AG10803 (cell line): ENCODE results near the gene GDF11.

Experiments
- DNase-seq: peaks from one replicate; pipeline ENCODE4 v3.0.0; 2010; ENCODE audit warnings: low read depth
- H3K4me3 ChIP-seq: 2 replicates; pipeline ENCODE4 v1.5.1; 2011; ENCODE audit warnings: mild to moderate bottlenecking, low read length, control low read depth
- TF ChIP-seq, protein P1 (sequence below): conservative IDR thresholded peaks from 2 replicates; pipeline ENCODE4 v1.5.1; 2011; ENCODE audit warnings: mild to moderate bottlenecking, low read length, control low read depth, inconsistent platforms

The GDF11 gene

DNA sequence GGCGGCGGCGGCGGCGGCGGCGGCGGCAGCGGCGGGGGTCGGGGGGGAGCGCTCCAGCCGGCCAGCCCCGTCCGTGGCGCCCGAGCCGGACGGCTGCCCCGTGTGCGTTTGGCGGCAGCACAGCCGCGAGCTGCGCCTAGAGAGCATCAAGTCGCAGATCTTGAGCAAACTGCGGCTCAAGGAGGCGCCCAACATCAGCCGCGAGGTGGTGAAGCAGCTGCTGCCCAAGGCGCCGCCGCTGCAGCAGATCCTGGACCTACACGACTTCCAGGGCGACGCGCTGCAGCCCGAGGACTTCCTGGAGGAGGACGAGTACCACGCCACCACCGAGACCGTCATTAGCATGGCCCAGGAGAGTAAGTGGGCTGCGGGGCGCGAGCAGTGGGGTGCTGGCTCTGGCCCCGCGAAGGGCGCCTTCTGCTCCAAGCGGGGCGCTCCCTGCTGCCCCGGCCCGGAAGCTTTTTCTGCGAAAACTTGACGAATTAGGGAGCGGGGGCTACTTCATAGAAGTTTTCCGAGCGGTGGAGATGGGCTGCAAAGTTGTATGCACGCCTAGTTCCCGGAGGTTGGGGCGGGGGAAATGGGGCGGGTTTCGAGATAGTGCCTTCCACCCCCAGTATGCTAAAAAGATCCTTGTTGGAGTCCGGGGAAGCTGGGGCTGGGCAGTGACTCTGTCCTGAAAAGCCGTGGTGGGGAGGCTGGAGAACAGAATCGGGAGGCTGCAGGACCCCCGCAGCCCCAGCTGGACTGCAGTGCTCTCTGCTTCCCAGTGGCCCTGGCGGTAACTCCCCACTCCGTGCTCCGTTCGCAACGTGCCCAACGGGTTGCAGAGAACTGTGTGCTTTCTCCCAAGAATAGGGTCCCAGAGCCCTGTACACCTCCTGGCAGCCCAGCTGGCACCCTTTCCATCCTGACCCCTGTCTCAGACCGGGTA lies 751 bp downstream of the GDF11 start:
- peak overlapping the region; percentile 74 for H3K4me3 ChIP-seq
- peak; percentile 66 for DNase-seq
- TF ChIP-seq, protein P1, sequence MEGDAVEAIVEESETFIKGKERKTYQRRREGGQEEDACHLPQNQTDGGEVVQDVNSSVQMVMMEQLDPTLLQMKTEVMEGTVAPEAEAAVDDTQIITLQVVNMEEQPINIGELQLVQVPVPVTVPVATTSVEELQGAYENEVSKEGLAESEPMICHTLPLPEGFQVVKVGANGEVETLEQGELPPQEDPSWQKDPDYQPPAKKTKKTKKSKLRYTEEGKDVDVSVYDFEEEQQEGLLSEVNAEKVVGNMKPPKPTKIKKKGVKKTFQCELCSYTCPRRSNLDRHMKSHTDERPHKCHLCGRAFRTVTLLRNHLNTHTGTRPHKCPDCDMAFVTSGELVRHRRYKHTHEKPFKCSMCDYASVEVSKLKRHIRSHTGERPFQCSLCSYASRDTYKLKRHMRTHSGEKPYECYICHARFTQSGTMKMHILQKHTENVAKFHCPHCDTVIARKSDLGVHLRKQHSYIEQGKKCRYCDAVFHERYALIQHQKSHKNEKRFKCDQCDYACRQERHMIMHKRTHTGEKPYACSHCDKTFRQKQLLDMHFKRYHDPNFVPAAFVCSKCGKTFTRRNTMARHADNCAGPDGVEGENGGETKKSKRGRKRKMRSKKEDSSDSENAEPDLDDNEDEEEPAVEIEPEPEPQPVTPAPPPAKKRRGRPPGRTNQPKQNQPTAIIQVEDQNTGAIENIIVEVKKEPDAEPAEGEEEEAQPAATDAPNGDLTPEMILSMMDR, result 0 out of 2 replicates have a peak, but pooled peaks have one; percentile 5

DNA sequence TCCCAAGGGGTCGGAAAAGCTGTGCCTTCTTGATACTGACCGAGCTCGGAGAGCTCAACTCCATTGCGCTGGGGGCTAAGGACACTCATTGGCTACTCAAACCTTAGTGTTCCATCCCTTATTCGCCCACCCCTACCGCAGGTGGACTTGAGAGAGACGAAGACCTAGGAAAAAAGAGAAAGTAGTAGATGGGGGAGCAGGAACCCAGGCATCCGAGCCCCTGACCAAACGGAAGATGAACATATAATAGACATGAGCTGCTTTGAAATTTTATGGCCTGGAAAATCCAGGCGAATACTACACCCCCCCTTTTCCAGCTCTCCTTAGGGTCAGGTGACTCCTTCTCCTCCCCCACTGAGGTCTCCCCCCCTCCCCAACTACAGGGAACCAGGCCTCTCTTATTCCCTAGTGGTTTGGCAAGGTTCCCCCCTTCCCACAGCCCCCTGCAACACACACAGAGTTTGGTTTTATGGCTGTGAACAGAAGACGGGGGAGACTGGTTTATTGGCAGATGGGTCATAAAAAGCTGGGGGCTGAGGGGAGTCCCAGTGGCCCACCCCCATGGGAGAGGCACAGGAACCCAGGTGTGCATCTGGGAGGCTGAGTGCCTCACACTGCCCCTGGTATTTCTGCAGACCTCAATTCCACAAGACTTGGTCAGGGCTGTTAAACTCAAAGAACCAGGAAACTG lies 1.6 kb downstream of the GDF11 start:
- TF ChIP-seq, protein P1, result no peak
- no peak for DNase-seq
- H3K4me3 ChIP-seq, result peak overlapping the region; percentile 74

DNA sequence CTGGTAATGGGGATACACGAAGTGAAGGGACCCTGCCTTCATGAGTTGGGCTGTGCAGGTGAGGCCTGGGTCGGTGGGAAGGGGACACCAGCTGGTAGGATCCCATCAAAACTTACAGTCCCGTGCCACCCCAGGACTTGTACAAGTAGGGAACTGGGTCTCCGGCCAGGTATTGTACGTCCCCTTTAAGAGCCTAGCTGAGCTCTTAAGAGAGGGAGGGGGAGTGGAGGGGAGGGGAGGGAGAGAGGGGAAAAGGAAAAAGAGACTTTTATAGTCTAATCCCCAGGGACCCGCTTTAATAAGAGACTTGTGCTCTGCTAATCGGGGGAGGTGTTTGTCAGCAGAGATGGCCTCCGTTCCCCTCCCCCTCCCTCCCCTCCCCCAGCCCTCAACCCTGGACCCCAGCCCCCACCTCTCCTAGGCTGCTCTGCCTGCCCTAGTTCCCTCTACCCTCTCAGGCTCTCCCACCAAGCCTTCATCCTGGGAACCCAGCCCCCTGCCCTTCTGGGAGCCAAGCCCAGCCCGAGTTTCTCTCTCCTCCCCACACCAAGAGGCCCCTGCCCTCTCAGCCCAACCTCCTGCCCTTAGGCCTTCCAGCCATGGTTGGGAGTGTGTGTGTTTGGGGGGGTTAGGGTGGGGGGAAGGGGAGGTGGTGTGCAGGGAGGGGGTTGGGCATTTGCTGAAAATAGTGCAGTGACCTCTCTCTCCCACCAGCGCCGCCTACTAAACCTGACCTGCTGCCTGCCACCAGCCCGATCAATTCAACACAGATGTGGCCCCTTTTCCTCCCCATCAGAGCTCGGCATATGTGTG lies 2.6 kb downstream of the GDF11 start:
- DNase-seq, result no peak
- peak overlapping the region; percentile 15; the same call in 1 of the 2 replicates for H3K4me3 ChIP-seq
- TF ChIP-seq, protein P1, result no peak

DNA sequence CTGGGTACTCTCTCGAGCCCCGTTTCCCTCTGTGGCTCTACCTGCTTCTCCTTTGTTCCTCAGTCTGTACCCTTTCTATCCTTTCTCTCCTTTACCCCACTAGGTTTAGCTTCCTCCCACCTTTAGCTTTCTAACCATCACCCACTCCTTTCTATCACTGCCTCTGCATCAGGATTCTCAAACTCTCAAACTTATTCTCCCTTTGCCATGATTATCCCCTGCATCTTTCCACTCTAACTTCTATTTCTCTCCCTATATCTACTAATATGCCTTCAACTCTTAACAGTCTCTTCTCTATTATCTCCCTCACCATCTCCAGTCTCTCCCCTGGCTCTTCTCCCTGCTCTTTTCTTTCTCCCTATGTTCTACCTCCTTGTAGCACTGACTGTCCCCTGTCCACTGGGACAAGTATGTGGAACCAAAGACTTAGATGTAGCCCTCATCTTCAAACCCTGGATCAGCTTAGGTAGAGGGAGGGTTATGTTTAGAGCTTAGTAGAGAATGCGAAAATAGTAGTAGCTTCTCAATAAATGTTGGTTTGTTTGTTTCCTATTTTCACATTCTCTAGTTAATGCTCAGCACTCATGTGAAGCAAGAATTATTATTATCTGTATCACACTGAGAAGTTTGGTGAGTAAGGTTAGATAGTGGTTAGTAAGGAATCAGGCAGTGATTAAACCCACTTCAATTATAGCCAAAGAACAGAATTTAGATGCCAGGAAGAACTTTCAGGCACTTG lies 3.4 kb downstream of the GDF11 start:
- TF ChIP-seq, protein P1, result no peak
- no peak for DNase-seq
- H3K4me3 ChIP-seq, result no peak overlapping the region

DNA sequence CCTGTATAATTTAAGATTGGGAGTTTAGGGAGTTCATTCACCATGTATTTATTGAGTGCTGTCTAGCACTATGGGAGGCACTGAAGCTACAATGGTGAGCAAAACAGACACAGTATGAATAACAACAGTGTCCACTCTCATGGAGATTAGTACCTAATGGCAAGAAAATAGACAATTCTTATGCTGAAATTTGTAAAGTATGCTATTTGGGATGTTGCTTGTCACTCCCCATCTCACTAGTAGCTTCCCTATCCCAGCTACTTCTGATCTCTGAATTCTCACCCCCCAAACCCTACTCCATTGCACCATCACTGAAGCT lies 4.0 kb downstream of the GDF11 start:
- H3K4me3 ChIP-seq, result no peak overlapping the region
- TF ChIP-seq, protein P1, result no peak
- DNase-seq, result no peak

DNA sequence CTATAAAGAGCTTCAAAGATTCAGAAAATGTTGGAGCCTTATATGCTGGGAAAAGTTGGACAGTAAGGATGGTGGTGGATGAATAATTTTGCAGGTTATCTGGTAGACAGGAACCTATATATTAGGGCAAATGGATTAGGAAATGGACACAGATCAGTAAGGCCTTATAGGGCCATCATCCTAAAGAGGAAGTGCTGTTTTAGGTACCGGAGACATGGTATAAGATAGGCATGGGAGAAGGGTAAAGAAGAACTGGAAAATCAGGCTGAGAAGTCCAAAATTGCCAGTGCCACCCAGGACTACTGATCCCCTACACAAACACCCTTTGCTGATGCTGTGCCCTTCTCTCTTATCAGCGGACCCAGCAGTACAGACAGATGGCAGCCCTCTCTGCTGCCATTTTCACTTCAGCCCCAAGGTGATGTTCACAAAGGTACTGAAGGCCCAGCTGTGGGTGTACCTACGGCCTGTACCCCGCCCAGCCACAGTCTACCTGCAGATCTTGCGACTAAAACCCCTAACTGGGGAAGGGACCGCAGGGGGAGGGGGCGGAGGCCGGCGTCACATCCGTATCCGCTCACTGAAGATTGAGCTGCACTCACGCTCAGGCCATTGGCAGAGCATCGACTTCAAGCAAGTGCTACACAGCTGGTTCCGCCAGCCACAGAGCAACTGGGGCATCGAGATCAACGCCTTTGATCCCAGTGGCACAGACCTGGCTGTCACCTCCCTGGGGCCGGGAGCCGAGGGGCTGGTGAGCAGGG lies 5.5 kb downstream of the GDF11 start:
- TF ChIP-seq, protein P1, result no peak
- no peak overlapping the region for H3K4me3 ChIP-seq
- no peak for DNase-seq
